HepG2 (cell line): Measurements from ENCODE around the gene RPRD2. TPM values are rescaled to one million over a fixed set of nuclear protein-coding genes. Genes with fewer than 3 reads are reported as not detected.

Experiments
- BATF2 ChIP-seq: sonication (generic); formaldehyde crosslinking; IDR thresholded peaks from 2 replicates; pipeline ENCODE4 v1.8.0; 2022; ENCODE audit warnings: mild to moderate bottlenecking, missing genetic modification reagents, moderate library complexity
- BCLAF1 ChIP-seq: fragments of 450-650 bp; IDR thresholded peaks from 2 replicates; pipeline ENCODE4 v1.6.1; 2017; ENCODE audit warnings: mild to moderate bottlenecking
- BORCS8-MEF2B ChIP-seq: sonication (generic); formaldehyde crosslinking; IDR thresholded peaks from 2 replicates; pipeline ENCODE4 v1.8.0; 2022; ENCODE audit warnings: mild to moderate bottlenecking, missing genetic modification reagents
- HMG20A ChIP-seq: IDR thresholded peaks from 2 replicates; pipeline ENCODE4 v1.6.1; 2016; ENCODE audit warnings: borderline replicate concordance
- JUN ChIP-seq: sonication (generic); formaldehyde crosslinking; IDR thresholded peaks from 2 replicates; pipeline ENCODE4 v1.4.0; 2020; ENCODE audit warnings: mild to moderate bottlenecking, missing genetic modification reagents
- MED13 ChIP-seq: sonication (generic); formaldehyde crosslinking; IDR thresholded peaks from 2 replicates; pipeline ENCODE4 v1.5.0; 2020; ENCODE audit warnings: missing genetic modification reagents
- NR0B2 ChIP-seq: sonication (generic); formaldehyde crosslinking; IDR thresholded peaks from 2 replicates; pipeline ENCODE4 v1.4.0; 2020; ENCODE audit warnings: mild to moderate bottlenecking, missing genetic modification reagents
- PLSCR1 ChIP-seq: sonication (generic); formaldehyde crosslinking; IDR thresholded peaks from 2 replicates; pipeline ENCODE4 v1.5.0; 2020; ENCODE audit warnings: missing genetic modification reagents, mild to moderate bottlenecking, borderline replicate concordance
- UBTF ChIP-seq: sonication (generic); formaldehyde crosslinking; IDR thresholded peaks from 2 replicates; pipeline ENCODE4 v1.4.0; 2020; ENCODE audit warnings: mild to moderate bottlenecking, missing genetic modification reagents
- XBP1 ChIP-seq: sonication (generic); formaldehyde crosslinking; IDR thresholded peaks from 2 replicates; pipeline ENCODE4 v1.5.0; 2020; ENCODE audit warnings: missing genetic modification reagents
- ZNF160 ChIP-seq: sonication (generic); formaldehyde crosslinking; IDR thresholded peaks from 2 replicates; pipeline ENCODE4 v1.8.0; 2022; ENCODE audit warnings: mild to moderate bottlenecking, inconsistent platforms, missing genetic modification reagents
- ZNF225 ChIP-seq: sonication (generic); formaldehyde crosslinking; IDR thresholded peaks from 2 replicates; pipeline ENCODE4 v1.4.0; 2020; ENCODE audit warnings: mild to moderate bottlenecking, missing genetic modification reagents
- ZNF296 ChIP-seq: sonication (generic); formaldehyde crosslinking; conservative IDR thresholded peaks from 2 replicates; pipeline ENCODE4 v1.5.0; 2020; ENCODE audit warnings: mild to moderate bottlenecking, missing genetic modification reagents
- ZNF615 ChIP-seq: sonication (generic); formaldehyde crosslinking; IDR thresholded peaks from 2 replicates; pipeline ENCODE4 v1.5.0; 2020; ENCODE audit warnings: mild to moderate bottlenecking, missing genetic modification reagents, borderline replicate concordance
- ZNF782 ChIP-seq: sonication (generic); formaldehyde crosslinking; IDR thresholded peaks from 2 replicates; pipeline ENCODE4 v1.4.0; 2020; ENCODE audit warnings: missing genetic modification reagents, mild to moderate bottlenecking, borderline replicate concordance
- ZZZ3 ChIP-seq: sonication (generic); formaldehyde crosslinking; IDR thresholded peaks from 2 replicates; pipeline ENCODE4 v1.4.0; 2020; ENCODE audit warnings: missing genetic modification reagents, mild to moderate bottlenecking, borderline replicate concordance
- polyA plus RNA-seq, 8 experiments: library from polyadenylated mRNA; depleted of rRNA in 3 of 8; stranded (reverse) in 7 of 8; unstranded in 1 of 8; fragments of >200 nt; fragmentation: Illumina TruSeq in 4 of 8; extraction: Trizol in 4 of 8; gene quantifications; 2 replicates each; pipeline versions ENCODE4 v1.2.1 to v1.2.3, GENCODE V29; 2011 to 2016; ENCODE audit warnings: low read depth in 4 of 8, missing spikeins in 1 of 8, mixed read lengths in 1 of 8; ENCODE audit not compliant: insufficient read depth in 1 of 8
- total RNA-seq, 5 experiments: library from RNA; depleted of rRNA; stranded (reverse); fragments of >200 nt; fragmentation: Illumina TruSeq; extraction: Trizol; gene quantifications; 2 replicates each; pipeline ENCODE4 v1.2.3, GENCODE V29; 2016; ENCODE audit warnings: low read depth in 1 of 5
- TF ChIP-seq, protein P1 (sequence below): sonication (generic); formaldehyde crosslinking; IDR thresholded peaks from 2 replicates; pipeline ENCODE4 v1.4.0; 2020; ENCODE audit warnings: mild to moderate bottlenecking, missing genetic modification reagents
- TF ChIP-seq, protein P2 (sequence below): sonication (generic); formaldehyde crosslinking; IDR thresholded peaks from 2 replicates; pipeline ENCODE4 v1.4.0; 2020; ENCODE audit warnings: missing genetic modification reagents

Gene RPRD2
- total and polyA plus RNA-seq, 2 of the 13 experiments (the other 11 are each of a cell fraction or from before 2014, with no cell fraction given), result 8.0 to 8.9 TPM

GRCh38 chr1:150363426-150364230, at the start of gene RPRD2 (continued):
- TF ChIP-seq BCLAF1, result no peak
- no peak for TF ChIP-seq XBP1
- TF ChIP-seq ZNF225 (CRISPR knock-in tag), result no peak
- no peak for TF ChIP-seq NR0B2 (CRISPR knock-in tag)
- TF ChIP-seq BORCS8-MEF2B, result no peak; the same call in 1 of the 2 replicates
- TF ChIP-seq HMG20A (CRISPR knock-in tag), result no peak
- no peak for TF ChIP-seq ZZZ3
- TF ChIP-seq JUN (CRISPR knock-in tag), result no peak
- TF ChIP-seq UBTF (CRISPR knock-in tag), result no peak
- TF ChIP-seq ZNF615 (CRISPR knock-in tag), result no peak
- TF ChIP-seq BATF2 (CRISPR knock-in tag), result no peak
- TF ChIP-seq, protein P1, sequence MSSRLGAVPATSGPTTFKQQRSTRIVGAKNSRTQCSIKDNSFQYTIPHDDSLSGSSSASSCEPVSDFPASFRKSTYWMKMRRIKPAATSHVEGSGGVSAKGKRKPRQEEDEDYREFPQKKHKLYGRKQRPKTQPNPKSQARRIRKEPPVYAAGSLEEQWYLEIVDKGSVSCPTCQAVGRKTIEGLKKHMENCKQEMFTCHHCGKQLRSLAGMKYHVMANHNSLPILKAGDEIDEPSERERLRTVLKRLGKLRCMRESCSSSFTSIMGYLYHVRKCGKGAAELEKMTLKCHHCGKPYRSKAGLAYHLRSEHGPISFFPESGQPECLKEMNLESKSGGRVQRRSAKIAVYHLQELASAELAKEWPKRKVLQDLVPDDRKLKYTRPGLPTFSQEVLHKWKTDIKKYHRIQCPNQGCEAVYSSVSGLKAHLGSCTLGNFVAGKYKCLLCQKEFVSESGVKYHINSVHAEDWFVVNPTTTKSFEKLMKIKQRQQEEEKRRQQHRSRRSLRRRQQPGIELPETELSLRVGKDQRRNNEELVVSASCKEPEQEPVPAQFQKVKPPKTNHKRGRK (CRISPR knock-in tag), result no peak
- TF ChIP-seq ZNF296 (CRISPR knock-in tag), result no peak
- TF ChIP-seq, protein P2, sequence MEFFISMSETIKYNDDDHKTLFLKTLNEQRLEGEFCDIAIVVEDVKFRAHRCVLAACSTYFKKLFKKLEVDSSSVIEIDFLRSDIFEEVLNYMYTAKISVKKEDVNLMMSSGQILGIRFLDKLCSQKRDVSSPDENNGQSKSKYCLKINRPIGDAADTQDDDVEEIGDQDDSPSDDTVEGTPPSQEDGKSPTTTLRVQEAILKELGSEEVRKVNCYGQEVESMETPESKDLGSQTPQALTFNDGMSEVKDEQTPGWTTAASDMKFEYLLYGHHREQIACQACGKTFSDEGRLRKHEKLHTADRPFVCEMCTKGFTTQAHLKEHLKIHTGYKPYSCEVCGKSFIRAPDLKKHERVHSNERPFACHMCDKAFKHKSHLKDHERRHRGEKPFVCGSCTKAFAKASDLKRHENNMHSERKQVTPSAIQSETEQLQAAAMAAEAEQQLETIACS (CRISPR knock-in tag), result no peak; the same call in 1 of the 2 replicates
- TF ChIP-seq MED13, result no peak; the same call in 1 of the 2 replicates
- TF ChIP-seq PLSCR1, result no peak
- TF ChIP-seq ZNF160 (CRISPR knock-in tag), result no peak
- no peak for TF ChIP-seq ZNF782
